OCI-LY7 (cell line): Measurements from ENCODE around the gene PPP2R2B.

Experiments
- CTCF ChIP-seq: fragments of 200-600 bp; sonication (generic); conservative IDR thresholded peaks from 2 replicates; pipeline ENCODE4 v1.5.1; 2014; ENCODE audit warnings: mild to moderate bottlenecking, antibody characterized with exemption, low read length, moderate library complexity, mixed read lengths
- EZH2phosphoT487 ChIP-seq: fragments of 200-600 bp; sonication (generic); IDR thresholded peaks from 2 replicates; pipeline ENCODE4 v1.6.1; 2018; ENCODE audit warnings: low read depth, borderline replicate concordance, mild to moderate bottlenecking, mixed run types, antibody characterized with exemption, low read length, moderate library complexity, mixed read lengths

- TF ChIP-seq CTCF (no peak), EZH2phosphoT487 (no peak)
Observed at GRCh38 chr5:146902471-146902870, 23.9 kb upstream of the PPP2R2B start.
